DOHH2 (cell line): Measurements from ENCODE around the gene PTPRN2.

Experiments
- H3F3A ChIP-seq: fragments of 200-600 bp; sonication (generic), shearing (Covaris generic); 2 replicates; pipeline ENCODE4 v1.6.0; 2016; ENCODE audit warnings: antibody characterized with exemption, mild to moderate bottlenecking; ENCODE audit not compliant: control insufficient read depth, insufficient read depth
- H3K27ac ChIP-seq: fragments of 200-600 bp; sonication (generic); 2 replicates; pipeline ENCODE4 v1.5.1; 2014; ENCODE audit warnings: low read depth, mild to moderate bottlenecking, low read length, moderate library complexity
- H3K27me3 ChIP-seq: fragments of 200-600 bp; sonication (generic); 2 replicates; pipeline ENCODE4 v1.6.1; 2014; ENCODE audit warnings: mild to moderate bottlenecking, low read length, mixed read lengths; ENCODE audit not compliant: control insufficient read depth
- H3K36me3 ChIP-seq: fragments of 200-600 bp; sonication (generic); 2 replicates; pipeline ENCODE4 v1.6.1; 2014; ENCODE audit warnings: mild to moderate bottlenecking, low read length, moderate library complexity, mixed read lengths; ENCODE audit not compliant: control insufficient read depth
- H3K4me1 ChIP-seq: fragments of 200-600 bp; sonication (generic); 2 replicates; pipeline ENCODE4 v1.6.1; 2014; ENCODE audit warnings: mild to moderate bottlenecking, low read length, mixed read lengths; ENCODE audit not compliant: control insufficient read depth
- H3K4me2 ChIP-seq: fragments of 200-600 bp; sonication (generic); 2 replicates; pipeline ENCODE4 v1.6.0; 2014; ENCODE audit warnings: mild to moderate bottlenecking, low read length, moderate library complexity
- H3K4me3 ChIP-seq: fragments of 200-600 bp; sonication (generic); 2 replicates; pipeline ENCODE4 v1.5.1; 2014; ENCODE audit warnings: mild to moderate bottlenecking, low read length, mixed read lengths
- H3K79me2 ChIP-seq: fragments of 200-600 bp; sonication (generic); 2 replicates; pipeline ENCODE4 v1.6.1; 2014; ENCODE audit warnings: mild to moderate bottlenecking, low read length, mixed read lengths; ENCODE audit not compliant: control insufficient read depth
- H3K9me2 ChIP-seq: fragments of 200-600 bp; sonication (generic); replicated peaks from 2 replicates; pipeline ENCODE4 v1.6.1; 2014; ENCODE audit warnings: mild to moderate bottlenecking, low read length, mixed read lengths; ENCODE audit not compliant: control insufficient read depth
- H3K9me3 ChIP-seq: fragments of 200-600 bp; sonication (generic); 2 replicates; pipeline ENCODE4 v1.6.1; 2014; ENCODE audit warnings: antibody characterized with exemption, low read length, mixed read lengths; ENCODE audit not compliant: control insufficient read depth, insufficient read depth
- H4K20me1 ChIP-seq: fragments of 200-600 bp; sonication (generic); 2 replicates; pipeline ENCODE4 v1.6.0; 2014; ENCODE audit warnings: low read depth, mild to moderate bottlenecking, antibody characterized with exemption, low read length, moderate library complexity; ENCODE audit not compliant: control insufficient read depth, insufficient read depth
- CTCF ChIP-seq: fragments of 200-600 bp; sonication (generic); IDR thresholded peaks from one replicate; pipeline ENCODE4 v1.5.1; 2014; ENCODE audit warnings: antibody characterized with exemption, mild to moderate bottlenecking, low read depth, low read length; ENCODE audit not compliant: poor library complexity, severe bottlenecking
- EZH2phosphoT487 ChIP-seq: fragments of 200-600 bp; sonication (generic); IDR thresholded peaks from 2 replicates; pipeline ENCODE4 v1.6.1; 2017; ENCODE audit warnings: borderline replicate concordance, mild to moderate bottlenecking, antibody characterized with exemption, low read length, moderate library complexity, mixed read lengths

Gene PTPRN2

GRCh38 chr7:158415316-158415715 is 172.3 kb downstream of the PTPRN2 start:
- Histone ChIP-seq H3K27me3 (no peaks in the 10 kb centered on the region), H3K4me2 (no peak overlapping the region), H3K9me3 (peaks cover 46% of the 10 kb centered on the region; the same call in 1 of the 2 replicates), H4K20me1 (no peaks in the 10 kb centered on the region), H3K79me2 (no peaks in the 10 kb centered on the region), H3K9me2 (no peaks in the 10 kb centered on the region), H3F3A (no peaks in the 10 kb centered on the region), H3K4me1 (no peaks in the 10 kb centered on the region), H3K36me3 (no peaks in the 10 kb centered on the region), H3K27ac (no peak overlapping the region), H3K4me3 (no peak overlapping the region)
- TF ChIP-seq EZH2phosphoT487 (no peak), CTCF (no peak)

GRCh38 chr7:158414486-158414961 is 173.1 kb downstream of the PTPRN2 start:
- Histone ChIP-seq H3K27me3 (no peaks in the 10 kb centered on the region), H3K9me2 (no peaks in the 10 kb centered on the region), H3K4me3 (no peak overlapping the region), H4K20me1 (no peaks in the 10 kb centered on the region), H3K27ac (no peak overlapping the region), H3K79me2 (no peaks in the 10 kb centered on the region), H3K4me2 (no peak overlapping the region), H3K36me3 (no peaks in the 10 kb centered on the region), H3K9me3 (peaks cover 41% of the 10 kb centered on the region; the same call in 1 of the 2 replicates), H3K4me1 (no peaks in the 10 kb centered on the region), H3F3A (no peaks in the 10 kb centered on the region)
- no peak for TF ChIP-seq EZH2phosphoT487
- no peak for TF ChIP-seq CTCF

- Histone ChIP-seq H3K9me3 (peaks cover 41% of the 10 kb centered on the region; the same call in 1 of the 2 replicates), H3K27me3 (no peaks in the 10 kb centered on the region)
Measured at GRCh38 chr7:158414002-158414401, 173.6 kb downstream of the PTPRN2 start.

More at GRCh38 chr7:158414002-158414401, 173.6 kb downstream of the PTPRN2 start:
- Histone ChIP-seq H3K79me2 (no peaks in the 10 kb centered on the region), H3F3A (no peaks in the 10 kb centered on the region), H3K4me3 (no peak overlapping the region), H3K27ac (no peak overlapping the region), H4K20me1 (no peaks in the 10 kb centered on the region), H3K4me2 (no peak overlapping the region), H3K9me2 (no peaks in the 10 kb centered on the region), H3K36me3 (no peaks in the 10 kb centered on the region), H3K4me1 (no peaks in the 10 kb centered on the region)
- TF ChIP-seq CTCF (no peak), EZH2phosphoT487 (no peak)
